KOPT-K1 (cell line): Measurements from ENCODE around the gene CARNS1.
A peak's percentile ranks its signal among the peaks of the same experiment; 100 is the strongest.
"Not testable (repeated sequence)": the region's sequence is repeated elsewhere in the genome, so short reads cannot be mapped to it uniquely, and the experiment has no call there.

Experiments
- H3K27ac ChIP-seq: fragments of 200-600 bp; sonication (generic); 2 replicates; pipeline ENCODE4 v1.5.1; 2016; ENCODE audit warnings: antibody characterized with exemption, mild to moderate bottlenecking, low read depth, low read length; ENCODE audit not compliant: poor library complexity, severe bottlenecking
- H3K36me3 ChIP-seq: fragments of 200-600 bp; sonication (generic); 2 replicates; pipeline ENCODE4 v1.5.1; 2017; ENCODE audit warnings: antibody characterized with exemption, mild to moderate bottlenecking, low read length, moderate library complexity; ENCODE audit not compliant: insufficient read depth
- H3K9me3 ChIP-seq: fragments of 200-600 bp; sonication (generic); 2 replicates; pipeline ENCODE4 v1.5.1; 2017; ENCODE audit warnings: antibody characterized with exemption, low read length, mild to moderate bottlenecking; ENCODE audit not compliant: insufficient read depth, poor library complexity, severe bottlenecking

The CARNS1 gene

GRCh38 chr11:67463680-67464410 lies 48.4 kb downstream of the CARNS1 start:
- H3K27ac ChIP-seq, result peak overlapping the region; percentile 86
- no peaks in the 10 kb centered on the region for H3K9me3 ChIP-seq
- no peaks in the 10 kb centered on the region for H3K36me3 ChIP-seq

- Histone ChIP-seq H3K27ac (peak overlapping the region; percentile 86), H3K36me3 (no peaks in the 10 kb centered on the region), H3K9me3 (no peaks in the 10 kb centered on the region)
Measured at GRCh38 chr11:67464411-67465188, 49.1 kb downstream of the CARNS1 start.

- peak overlapping the region; percentile 86 for H3K27ac ChIP-seq
- no peaks in the 10 kb centered on the region for H3K9me3 ChIP-seq
- H3K36me3 ChIP-seq, result no peaks in the 10 kb centered on the region
Measured at GRCh38 chr11:67465189-67465510, 49.7 kb downstream of the CARNS1 start.

GRCh38 chr11:67465530-67465929 lies 50.1 kb downstream of the CARNS1 start:
- not testable (repeated sequence) for H3K9me3 ChIP-seq, H3K36me3 ChIP-seq
- peak overlapping the region; percentile 86 for H3K27ac ChIP-seq

- peak overlapping the region; percentile 11 for H3K27ac ChIP-seq
- H3K9me3 ChIP-seq, result no peaks in the 10 kb centered on the region
- H3K36me3 ChIP-seq, result no peaks in the 10 kb centered on the region
Measured at GRCh38 chr11:67466367-67466766, 50.9 kb downstream of the CARNS1 start.

- no peaks in the 10 kb centered on the region for H3K9me3 ChIP-seq
- no peaks in the 10 kb centered on the region for H3K36me3 ChIP-seq
- H3K27ac ChIP-seq, result peak overlapping the region; percentile 11
Measured at GRCh38 chr11:67466962-67467771, 51.7 kb downstream of the CARNS1 start.

- Histone ChIP-seq H3K27ac (peak overlapping the region; percentile 73), H3K9me3 (no peaks in the 10 kb centered on the region), H3K36me3 (no peaks in the 10 kb centered on the region)
Measured at GRCh38 chr11:67468056-67468455, 52.6 kb downstream of the CARNS1 start.

GRCh38 chr11:67468456-67468758 lies 52.9 kb downstream of the CARNS1 start:
- Histone ChIP-seq H3K27ac (peak overlapping the region; percentile 73), H3K36me3 (no peaks in the 10 kb centered on the region)

GRCh38 chr11:67468759-67469507 lies 53.5 kb downstream of the CARNS1 start, which contains the start of gene TMEM134:
TMEM134 (minus strand) TSS chr11:67469251; CDS start chr11:67469192, 59 bp downstream.
- Histone ChIP-seq H3K27ac (peak within 1 kb of the TSS; percentile 73), H3K9me3 (no peaks in the 10 kb centered on the region), H3K36me3 (no peaks in the 10 kb centered on the region)

More at GRCh38 chr11:67468456-67468758, 52.9 kb downstream of the CARNS1 start:
- no peaks in the 10 kb centered on the region for H3K9me3 ChIP-seq

- H3K9me3 ChIP-seq, result no peaks in the 10 kb centered on the region
- no peaks in the 10 kb centered on the region for H3K36me3 ChIP-seq
- peak overlapping the region; percentile 73 for H3K27ac ChIP-seq
Measured at GRCh38 chr11:67469508-67469811, 54.0 kb downstream of the CARNS1 start.

- Histone ChIP-seq H3K9me3 (no peaks in the 10 kb centered on the region), H3K27ac (no peak overlapping the region)
Measured at GRCh38 chr11:67470337-67471002, 55.0 kb downstream of the CARNS1 start.

GRCh38 chr11:67472882-67473281 lies 57.4 kb downstream of the CARNS1 start:
- no peak overlapping the region for H3K27ac ChIP-seq
- no peaks in the 10 kb centered on the region for H3K36me3 ChIP-seq
- H3K9me3 ChIP-seq, result no peaks in the 10 kb centered on the region

More at GRCh38 chr11:67470337-67471002, 55.0 kb downstream of the CARNS1 start:
- no peaks in the 10 kb centered on the region for H3K36me3 ChIP-seq
